Ecto neural progenitor cell (in vitro differentiated cells): ENCODE measurements around the gene RUVBL2.
"Not testable (repeated sequence)": the region's sequence is repeated elsewhere in the genome, so short reads cannot be mapped to it uniquely, and the experiment has no call there.

Experiments used
- DNase-seq: peaks from one replicate; pipeline ENCODE4 v3.0.0-alpha.2; 2018; ENCODE audit warnings: low spot score

RUVBL2 gene

GRCh38 chr19:49049834-49050233, 56.1 kb downstream of the RUVBL2 start:
- not testable (repeated sequence) for DNase-seq

- not testable (repeated sequence) for DNase-seq
These were observed 56.8 kb downstream of the RUVBL2 start for GRCh38 chr19:49050376-49051033.

- peak; percentile 82 for DNase-seq
These were observed 62.6 kb downstream of the RUVBL2 start for GRCh38 chr19:49056101-49056901.

- not testable (repeated sequence) for DNase-seq
These were observed 63.4 kb downstream of the RUVBL2 start for GRCh38 chr19:49056902-49057596.

GRCh38 chr19:49057636-49058234, 64.0 kb downstream of the RUVBL2 start, which contains the start of gene CGB7:
Gene CGB7 (minus strand): TSS chr19:49057749. CDS start chr19:49055375, 2,374 bp downstream.
- peak; percentile 85 for DNase-seq

GRCh38 chr19:49058562-49058961, 64.9 kb downstream of the RUVBL2 start:
- DNase-seq = peak; percentile 65

GRCh38 chr19:49059053-49059452, 65.4 kb downstream of the RUVBL2 start:
- DNase-seq = no peak

- DNase-seq = no peak
These were observed 67.3 kb downstream of the RUVBL2 start for GRCh38 chr19:49061000-49061399.

- DNase-seq = no peak
These were observed 67.8 kb downstream of the RUVBL2 start for GRCh38 chr19:49061445-49061844.

GRCh38 chr19:49064029-49064629, 70.4 kb downstream of the RUVBL2 start:
- no peak for DNase-seq

GRCh38 chr19:49064768-49065611, 71.3 kb downstream of the RUVBL2 start, which contains the start of gene NTF4:
Gene NTF4 (minus strand): TSS chr19:49064818. CDS start chr19:49061997, 2,821 bp downstream.
- DNase-seq = peak; percentile 86
